ENCODE results near the gene NOTCH1.

The NOTCH1 gene

DNA sequence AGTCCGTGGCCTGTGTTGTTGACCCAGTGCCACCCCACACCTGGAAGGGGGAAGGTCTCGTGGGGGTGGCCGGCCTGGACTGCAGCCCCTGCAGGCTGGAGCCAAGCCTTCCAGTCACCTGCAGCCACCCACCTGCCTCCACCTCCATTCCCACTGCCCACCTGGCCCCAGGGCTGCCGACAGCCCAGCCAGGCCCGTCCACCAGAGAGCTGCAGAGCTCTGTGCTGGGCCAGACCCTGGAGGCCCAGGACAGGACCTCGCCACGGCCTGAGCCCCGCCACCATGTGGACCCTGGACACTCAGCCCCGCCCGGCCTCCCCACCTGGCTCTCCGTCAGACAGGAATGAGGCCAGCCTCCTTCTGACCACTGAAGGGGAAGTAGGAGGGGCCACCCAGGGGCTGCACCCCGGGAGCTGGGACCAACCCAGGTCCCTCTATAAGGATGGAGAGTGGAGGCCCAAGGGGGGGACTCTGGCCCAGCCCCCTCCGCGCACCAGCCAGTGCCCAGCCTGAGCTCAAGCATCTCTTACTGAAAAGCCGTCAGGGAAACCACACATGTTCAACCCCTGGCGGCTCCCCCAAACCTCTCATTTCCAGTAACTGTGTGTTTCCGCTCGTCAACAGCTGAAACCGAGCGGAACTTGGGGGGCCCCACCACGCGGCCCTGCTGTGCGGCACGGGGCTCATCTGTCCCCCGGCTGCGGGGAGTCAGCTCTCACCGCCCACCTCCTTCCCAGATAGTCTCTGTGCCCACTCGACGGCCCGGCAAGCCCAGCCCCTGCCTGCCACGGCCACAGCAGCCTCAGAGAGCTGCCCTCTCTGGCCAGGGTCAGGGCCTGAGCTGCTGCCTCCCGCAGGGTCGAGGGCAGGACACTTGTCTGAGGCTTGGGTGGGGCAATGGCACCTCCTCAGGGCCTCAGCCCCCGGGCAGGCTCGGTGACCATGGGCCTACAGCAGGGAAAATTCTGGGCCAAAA lies 12.8 kb downstream of the NOTCH1 start:
- peak in 1 of 4 experiments; percentile 73 for DNase-seq (ENCODE audit: low read depth in 4 of 4, low spot score in 1 of 4)

DNA sequence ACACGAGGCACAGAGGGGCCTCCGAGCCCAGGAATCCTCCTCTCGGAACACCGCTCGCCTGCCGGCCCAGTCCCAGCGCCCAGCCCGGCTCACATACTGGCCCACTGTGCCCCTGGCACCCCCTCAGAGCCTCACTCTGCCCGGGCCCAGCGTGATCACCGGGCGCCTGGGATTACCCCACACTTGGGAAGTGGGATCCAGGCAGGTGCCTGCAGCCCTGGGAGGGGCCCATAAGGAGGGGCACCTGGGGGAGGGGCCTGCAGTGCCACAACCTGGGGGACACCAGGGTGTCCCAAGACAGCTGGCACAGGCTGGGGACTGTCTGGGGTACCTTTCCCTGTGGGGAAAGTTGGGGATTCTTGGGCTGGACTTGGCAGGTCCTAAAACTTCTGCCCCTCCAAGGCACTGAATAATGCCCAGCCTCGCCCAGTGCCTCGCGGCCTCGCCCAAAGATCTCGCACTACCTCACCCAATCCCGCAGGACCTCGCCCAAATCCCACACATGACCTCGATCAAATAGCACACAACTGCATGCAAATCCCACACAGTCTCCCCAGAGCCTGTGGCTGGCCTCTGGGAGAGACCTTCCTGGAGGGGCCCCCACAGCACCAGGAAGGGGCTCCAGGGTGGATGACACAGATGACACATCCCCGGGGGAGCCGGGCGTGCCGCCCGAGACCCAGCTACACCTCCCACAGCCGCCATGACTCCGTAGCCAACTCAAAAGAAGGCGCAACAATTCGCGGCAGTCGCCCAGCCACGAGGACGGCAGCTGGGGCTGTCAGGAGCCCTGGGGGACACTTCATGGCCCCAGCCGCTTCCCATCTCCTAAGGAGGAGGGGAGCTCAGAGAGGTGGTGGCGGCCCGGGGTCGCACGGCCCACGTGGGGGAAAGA lies 13.7 kb downstream of the NOTCH1 start:
- DNase-seq (ENCODE audit: low read depth in 4 of 4, low spot score in 1 of 4) = no peak

- DNase-seq (ENCODE audit: low read depth in 4 of 4, low spot score in 1 of 4) = no peak
Measured at GRCh38 chr9:136531186-136531903, 14.5 kb downstream of the NOTCH1 start.

DNA sequence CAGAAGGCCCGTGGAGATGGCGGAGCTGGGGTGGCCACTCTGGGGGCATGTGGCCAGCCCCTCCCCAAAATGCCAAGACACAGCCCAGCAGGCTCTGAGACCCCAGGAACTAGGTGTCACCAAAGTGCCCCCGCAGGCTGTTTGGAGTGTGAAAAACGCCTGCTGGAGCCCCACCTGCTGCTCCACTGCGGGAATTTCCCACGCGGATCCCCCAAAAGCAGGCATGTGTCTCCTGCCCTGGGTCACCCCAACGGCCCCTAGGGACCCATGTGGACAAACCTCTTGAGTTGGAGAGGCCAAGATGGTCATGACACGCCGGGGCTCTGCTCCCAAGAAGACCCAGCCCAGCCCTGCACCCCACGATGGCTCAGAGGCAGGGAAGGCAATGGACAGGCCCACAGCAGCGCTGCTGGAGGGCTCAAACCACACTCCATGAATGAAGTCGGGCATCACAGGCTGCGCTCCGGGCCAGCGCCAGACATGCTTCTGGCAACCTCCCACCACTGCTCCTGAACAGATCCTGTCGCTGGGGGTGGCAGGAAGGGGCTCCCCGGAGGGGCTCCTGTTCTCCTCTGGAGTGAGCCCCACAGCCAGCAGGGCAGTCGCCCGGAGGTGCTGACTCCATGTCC lies 15.3 kb downstream of the NOTCH1 start:
- no peak for DNase-seq (ENCODE audit: low read depth in 4 of 4, low spot score in 1 of 4)

GRCh38 chr9:136529516-136530460 lies 16.1 kb downstream of the NOTCH1 start:
- DNase-seq (ENCODE audit: low read depth in 4 of 4, low spot score in 1 of 4) = no peak

DNA sequence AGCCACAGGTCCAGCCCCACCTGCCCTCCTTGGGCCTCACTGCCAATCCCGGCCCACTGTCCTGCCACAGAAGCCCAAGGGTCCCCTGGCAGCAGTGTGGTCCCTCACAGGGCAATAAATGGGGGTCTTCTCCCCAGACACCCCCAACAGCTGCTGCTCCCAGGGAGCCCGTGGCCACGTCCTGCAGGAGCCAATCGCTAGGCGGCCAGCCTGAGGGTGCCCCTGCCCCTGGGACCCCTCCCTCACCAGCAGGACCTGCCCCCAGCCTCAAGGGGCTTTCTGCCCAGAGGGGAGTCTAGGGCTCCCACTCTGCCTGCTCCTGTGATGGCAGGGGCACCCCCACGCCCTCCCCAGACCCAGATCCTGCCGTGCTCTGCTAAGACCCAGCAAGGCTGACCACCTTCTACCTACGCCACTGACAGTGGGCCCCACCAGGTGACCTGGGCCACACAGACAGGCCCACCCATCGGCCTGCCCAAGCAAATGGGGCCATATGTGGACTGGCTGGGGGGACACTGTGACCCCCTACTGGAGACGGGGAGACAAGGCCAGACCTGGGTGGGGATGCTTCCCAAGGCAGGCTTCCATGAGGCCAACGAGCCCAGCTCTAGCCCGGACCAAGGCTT lies 17.0 kb downstream of the NOTCH1 start:
- no peak for DNase-seq (ENCODE audit: low read depth in 4 of 4, low spot score in 1 of 4)

DNA sequence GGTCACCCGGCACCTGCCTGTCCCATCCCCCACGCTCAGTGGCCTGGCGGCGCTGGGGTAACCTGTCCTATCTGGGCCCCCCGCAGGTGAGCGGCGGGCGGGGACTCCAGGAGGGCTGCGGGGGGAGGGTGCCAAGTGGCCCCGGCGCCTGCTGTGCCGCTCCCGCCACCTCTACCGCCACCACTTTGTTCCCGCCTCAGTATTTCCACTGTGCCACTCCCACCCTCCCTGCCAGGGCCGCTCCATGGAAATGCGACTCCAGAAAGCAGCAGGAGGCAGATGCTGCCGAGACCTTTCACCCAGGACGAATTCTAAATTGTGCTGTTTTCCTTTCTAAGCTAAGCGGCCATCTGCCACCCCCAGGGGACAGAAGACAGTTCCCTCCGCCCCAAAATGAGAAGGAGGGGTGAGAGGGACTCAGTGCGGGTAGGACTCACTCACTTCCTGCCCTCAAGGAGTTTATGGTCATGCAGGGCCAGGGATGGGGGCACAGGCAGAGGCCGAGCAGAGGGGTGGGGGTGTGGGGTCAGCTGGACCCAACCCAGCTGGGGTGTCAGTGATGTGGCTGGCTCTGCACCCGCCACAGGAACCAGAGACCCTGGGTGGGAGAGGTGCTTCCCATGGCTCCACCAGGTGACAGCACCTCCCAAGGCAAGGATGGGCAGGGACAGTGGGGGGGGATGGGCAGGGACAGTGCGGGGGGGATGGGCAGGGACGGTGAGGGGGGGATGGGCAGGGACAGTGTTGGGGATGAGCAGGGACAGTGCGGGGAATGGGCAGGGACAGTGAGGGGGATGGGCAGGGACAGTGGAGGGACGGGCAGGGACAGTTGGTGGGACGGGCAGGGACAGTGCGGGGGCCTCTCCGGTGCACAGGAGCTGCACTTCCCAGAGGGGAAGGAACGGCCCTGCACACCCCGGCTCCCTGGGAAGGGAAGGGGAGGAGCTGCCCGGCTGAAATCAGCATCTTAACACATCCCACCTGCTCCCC lies 17.8 kb downstream of the NOTCH1 start:
- DNase-seq (ENCODE audit: low read depth in 4 of 4, low spot score in 1 of 4) = no peak

GRCh38 chr9:136527131-136527530 lies 18.7 kb downstream of the NOTCH1 start:
- DNase-seq (ENCODE audit: low read depth in 4 of 4, low spot score in 1 of 4) = no peak

GRCh38 chr9:136526625-136527066 lies 19.2 kb downstream of the NOTCH1 start:
- DNase-seq (ENCODE audit: low read depth in 4 of 4, low spot score in 1 of 4) = no peak

DNA sequence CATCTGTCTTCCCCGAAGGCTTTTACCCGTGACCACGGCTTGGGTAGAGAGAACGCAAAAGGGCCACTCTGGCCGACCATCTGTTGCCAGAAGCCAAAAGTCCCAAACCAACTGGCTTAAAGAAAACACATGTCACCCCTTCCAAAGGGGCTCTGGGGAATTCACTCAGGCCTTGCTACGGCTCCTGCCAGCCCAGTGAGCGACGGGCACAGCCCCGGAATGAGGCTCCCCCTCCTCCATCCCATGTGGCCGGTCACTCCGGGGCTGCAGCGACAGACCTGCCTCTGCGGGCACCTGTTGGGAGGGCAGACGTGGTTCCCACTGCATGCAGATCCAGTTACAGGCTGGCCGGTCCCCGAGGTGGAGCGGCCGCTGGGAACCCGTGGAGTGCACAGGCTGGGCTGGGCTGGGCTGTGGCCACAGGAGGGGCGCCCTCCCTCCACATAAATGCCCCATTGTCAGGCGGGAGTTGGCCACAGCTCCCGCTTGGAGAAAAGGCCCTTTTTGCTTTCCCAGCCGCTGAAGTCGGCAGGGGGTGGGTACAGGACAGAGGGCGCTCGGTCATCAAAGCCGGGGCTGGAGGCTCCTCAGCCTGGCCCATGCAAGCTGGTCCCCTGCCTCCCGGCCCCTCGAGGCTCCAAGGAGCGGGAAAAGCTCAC lies 19.9 kb downstream of the NOTCH1 start:
- DNase-seq (ENCODE audit: low read depth in 4 of 4, low spot score in 1 of 4) = no peak

DNA sequence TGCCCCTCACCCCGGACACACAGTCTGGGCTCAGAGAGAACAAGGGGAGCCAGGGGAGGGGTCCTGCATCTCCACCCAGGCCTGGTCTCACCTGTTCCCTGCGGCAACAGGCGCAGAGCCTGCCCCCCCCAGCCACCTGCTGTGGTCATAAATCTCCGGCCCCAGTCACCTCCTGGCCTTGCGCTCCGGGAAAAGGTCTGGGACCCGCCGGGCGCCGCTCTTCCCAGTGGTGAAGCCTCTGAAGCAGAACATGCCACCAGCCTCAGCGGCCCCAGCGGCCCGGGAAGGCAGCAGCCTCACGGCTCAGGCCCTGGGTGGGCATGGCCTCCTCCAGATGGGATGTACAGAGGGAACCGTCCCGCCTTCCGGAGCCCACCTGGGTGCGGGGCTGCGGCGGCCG lies 20.6 kb downstream of the NOTCH1 start:
- no peak for DNase-seq (ENCODE audit: low read depth in 4 of 4, low spot score in 1 of 4)

GRCh38 chr9:136522314-136523237 lies 23.3 kb downstream of the NOTCH1 start:
- DNase-seq (ENCODE audit: low read depth in 4 of 4, low spot score in 1 of 4) = no peak

DNA sequence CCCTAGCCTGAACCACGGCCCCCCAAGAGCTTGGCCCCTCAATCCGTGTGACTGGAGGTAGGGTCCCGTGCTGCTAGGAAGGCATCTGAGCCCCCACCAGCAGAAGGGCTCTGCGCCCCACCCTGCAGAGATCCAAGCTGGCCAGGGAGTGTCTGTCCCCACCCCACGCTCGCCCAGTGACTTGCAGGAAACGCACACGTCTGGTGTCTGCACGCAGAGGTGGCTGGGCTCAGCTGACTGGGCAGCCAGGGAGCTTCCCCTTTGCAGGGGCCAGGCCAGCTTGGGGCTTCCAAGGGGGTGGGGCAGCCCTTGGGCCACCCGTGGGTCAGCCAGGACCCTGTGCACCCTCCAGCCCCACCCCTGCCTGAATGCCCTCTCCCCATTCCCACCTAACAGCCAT lies 24.3 kb downstream of the NOTCH1 start:
- DNase-seq (ENCODE audit: low read depth in 4 of 4, low spot score in 1 of 4) = no peak

DNA sequence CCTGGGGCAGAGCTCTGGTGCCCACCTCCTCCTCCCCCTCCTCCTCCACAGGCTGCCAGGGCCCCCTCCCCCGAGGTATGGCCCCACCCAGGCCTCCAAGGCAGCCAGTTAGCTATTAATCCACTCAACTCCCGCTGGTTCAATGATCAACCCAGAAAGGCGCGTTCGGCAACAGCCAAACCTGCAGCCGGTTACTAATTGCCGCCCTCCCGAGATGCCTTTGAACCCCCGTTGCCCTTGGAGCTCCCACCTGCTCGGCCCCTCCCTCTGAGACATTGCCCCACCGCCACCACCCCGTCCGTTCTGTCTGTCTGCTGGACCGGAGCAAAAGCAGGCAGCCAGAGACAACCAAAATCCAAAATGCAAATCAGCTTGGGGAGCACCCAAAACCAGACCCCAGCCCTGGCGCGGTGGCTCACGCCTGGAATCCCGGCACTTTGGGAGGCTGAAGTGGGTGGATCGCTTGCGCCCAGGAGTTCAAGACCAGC lies 25.8 kb downstream of the NOTCH1 start:
- no peak for DNase-seq (ENCODE audit: low read depth in 4 of 4, low spot score in 1 of 4)

DNA sequence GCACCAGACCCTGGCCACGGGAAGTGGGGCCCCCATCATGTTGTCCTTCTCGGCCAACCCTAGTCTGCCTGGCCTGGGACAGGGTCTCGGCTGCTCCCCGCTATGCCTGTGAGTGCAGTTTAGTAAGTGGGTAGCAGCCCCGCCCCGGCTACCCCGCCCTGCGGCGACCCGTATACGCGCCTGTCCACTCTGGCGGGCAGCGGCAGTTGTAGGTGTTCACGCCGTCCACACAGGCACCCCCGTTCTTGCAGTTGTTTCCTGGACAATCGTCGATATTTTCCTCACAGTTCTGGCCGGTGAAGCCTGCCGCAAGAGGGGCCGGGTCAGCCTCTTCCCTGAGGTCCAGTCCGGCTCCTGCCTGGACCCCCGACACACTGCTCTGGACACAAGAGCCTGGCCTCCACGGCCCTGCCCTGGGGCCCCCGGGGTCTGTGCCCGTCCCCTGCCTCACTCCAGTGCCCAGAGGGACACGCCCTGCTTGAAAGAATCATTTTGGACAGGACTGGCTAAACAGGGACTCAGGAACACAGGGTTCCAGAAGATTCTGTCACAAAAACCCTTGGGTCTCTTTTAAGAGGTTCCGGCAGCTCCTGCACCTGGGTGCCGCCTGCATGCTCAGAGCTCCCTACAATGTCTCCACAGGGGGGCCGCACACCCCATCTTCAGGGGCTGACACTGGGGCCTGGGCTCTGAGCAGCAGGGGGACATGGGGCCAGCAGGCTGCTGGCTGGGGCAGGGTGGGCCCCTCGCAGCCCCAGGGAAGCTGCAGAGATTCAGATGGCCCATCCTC lies 26.4 kb downstream of the NOTCH1 start:
- no peak for DNase-seq (ENCODE audit: low read depth in 4 of 4, low spot score in 1 of 4)

Data from stimulated activated CD4-positive, alpha-beta T cell treated with anti-CD3 and anti-CD28 coated beads, Interleukin-1b, Interleukin-23, amount 100 ng/mL, for 24 hours (primary cell).